Measurements from ENCODE around the gene ACD. TPM values are rescaled to one million over a fixed set of nuclear protein-coding genes. Genes with fewer than 3 reads are reported as not detected.

ACD gene
- total and polyA plus RNA-seq, 12 donors: 6.9 to 15.0 (median 8.6) TPM

DNA sequence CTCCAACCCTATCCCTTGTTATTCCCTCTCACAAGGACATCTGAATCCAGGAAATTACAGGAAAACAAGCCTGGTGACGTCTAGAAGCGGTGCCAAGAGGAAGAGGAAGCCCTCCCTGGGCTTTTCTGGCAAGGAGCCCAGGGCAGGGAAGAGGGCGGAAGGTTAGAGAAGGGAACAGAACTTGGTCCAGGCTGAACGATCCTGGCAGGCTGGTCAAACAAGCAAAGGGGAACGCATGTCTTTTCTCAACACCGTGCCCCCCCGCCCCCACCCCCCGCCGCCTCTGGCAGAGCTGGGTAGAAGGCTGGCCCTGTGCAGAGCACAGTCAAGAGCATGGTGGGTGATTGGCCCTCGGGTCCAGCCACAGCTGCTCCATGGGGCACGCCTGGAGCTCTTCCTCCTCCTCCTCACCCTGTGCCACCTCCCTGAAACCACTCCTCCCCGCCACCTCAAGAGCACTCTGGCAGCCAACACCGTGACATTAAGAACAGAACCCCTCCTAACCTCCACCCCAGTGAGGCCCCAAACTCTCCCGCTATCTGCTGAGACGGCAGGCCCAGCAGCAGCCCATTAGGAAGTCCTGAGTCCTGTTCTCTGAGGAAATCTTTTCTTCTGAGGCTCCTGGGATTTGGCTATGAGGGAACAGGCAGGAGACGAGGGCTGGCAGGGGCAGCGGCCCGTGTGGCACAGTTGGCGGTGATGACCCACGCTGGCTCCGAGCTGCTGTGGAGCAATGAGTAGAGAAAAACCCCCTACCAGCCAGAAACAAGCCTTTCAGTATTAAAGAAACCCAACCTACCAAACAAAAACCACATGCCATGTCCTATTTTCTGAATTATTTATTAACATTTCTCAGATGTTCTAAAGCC lies 13.9 kb upstream of the ACD start:
- H3K4me1 ChIP-seq: peaks cover 13 to 46% (median 28%) of the 10 kb centered on the region in 9 donors
- intact Hi-C loops (cut with DNase I): loop anchor here (2.0 to 10.0 kb wide), 19 partner anchors 43 to 391 kb away; partner anchors contain the start of genes RANBP10 (in 6 of the 10), TSNAXIP1 (in 6 of the 10), GFOD2 (in 2 of the 10) and CENPT (in 1 of the 10)
- no peaks in the 10 kb centered on the region for H3K9me3 ChIP-seq
- DNase-seq (peak; percentile 76 to 86), ATAC-seq (peak; percentile 38 to 84 (median 80))
- peaks cover 0 to 13% (median 0%) of the 10 kb centered on the region in 9 donors for H3K36me3 ChIP-seq
- peak overlapping the region; percentile 61 to 89 (median 81) for H3K27ac ChIP-seq
- H3K4me3 ChIP-seq: peak overlapping the region in 2 of 10 donors; percentile 3 to 5
- WGBS, 2 donors: 48 to 52% methylated on average over 21 of the region's 21 CpGs
- TF ChIP-seq, protein P1, sequence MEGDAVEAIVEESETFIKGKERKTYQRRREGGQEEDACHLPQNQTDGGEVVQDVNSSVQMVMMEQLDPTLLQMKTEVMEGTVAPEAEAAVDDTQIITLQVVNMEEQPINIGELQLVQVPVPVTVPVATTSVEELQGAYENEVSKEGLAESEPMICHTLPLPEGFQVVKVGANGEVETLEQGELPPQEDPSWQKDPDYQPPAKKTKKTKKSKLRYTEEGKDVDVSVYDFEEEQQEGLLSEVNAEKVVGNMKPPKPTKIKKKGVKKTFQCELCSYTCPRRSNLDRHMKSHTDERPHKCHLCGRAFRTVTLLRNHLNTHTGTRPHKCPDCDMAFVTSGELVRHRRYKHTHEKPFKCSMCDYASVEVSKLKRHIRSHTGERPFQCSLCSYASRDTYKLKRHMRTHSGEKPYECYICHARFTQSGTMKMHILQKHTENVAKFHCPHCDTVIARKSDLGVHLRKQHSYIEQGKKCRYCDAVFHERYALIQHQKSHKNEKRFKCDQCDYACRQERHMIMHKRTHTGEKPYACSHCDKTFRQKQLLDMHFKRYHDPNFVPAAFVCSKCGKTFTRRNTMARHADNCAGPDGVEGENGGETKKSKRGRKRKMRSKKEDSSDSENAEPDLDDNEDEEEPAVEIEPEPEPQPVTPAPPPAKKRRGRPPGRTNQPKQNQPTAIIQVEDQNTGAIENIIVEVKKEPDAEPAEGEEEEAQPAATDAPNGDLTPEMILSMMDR (IDR thresholded peaks at IDR 0.05): no peak
- no peaks in the 10 kb centered on the region for H3K27me3 ChIP-seq

DNA sequence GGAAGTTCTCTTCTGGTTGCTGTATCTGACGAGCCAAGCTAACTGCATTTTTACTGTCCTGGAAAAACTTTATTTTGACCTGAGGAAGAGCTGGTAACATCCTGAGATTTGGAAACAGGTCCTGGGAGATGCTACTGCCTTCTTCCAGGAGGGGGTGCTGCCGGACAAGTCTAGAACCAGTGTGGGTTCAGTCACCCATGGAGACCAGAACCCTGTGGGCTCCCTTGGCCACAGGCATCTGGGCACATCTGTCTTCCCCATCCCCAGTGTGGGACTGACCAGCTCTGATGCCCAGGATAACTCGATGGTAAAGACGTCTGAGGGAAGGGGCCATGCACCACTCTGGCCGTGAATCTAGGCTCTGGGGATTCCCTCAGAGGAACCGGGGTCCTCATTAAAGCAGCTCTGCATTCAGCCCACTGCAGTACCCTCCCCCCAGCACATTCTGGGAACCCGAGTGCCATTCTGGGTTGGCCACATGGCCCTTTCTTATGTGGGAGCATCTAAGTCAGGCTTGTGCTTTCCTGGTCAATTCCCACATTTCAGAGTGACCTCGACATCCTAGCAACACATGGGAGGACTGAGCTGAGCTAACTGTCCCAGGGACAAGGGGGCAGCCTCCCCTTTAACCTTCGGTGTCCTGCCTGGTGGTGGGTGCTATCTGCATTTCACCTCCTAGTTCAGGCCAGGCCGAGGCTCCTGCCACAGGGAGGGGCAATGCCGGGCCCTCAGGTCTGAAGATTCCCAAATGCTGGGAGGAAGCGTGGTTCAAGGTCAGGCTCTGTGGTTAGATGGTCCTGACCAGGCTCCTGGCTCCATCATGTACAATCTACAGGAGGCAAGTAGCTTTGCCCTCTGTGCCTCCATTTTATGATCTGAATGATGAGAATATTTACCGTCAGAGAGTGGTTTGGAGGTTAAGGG lies 12.9 kb upstream of the ACD start:
- Histone ChIP-seq H3K27me3 (no peaks in the 10 kb centered on the region), H3K4me1 (peaks cover 13 to 56% (median 31%) of the 10 kb centered on the region in 9 donors), H3K9me3 (no peaks in the 10 kb centered on the region), H3K36me3 (peaks cover 0 to 13% (median 0%) of the 10 kb centered on the region in 9 donors), H3K27ac (peak overlapping the region; percentile 61 to 89 (median 81)), H3K4me3 (no peak overlapping the region)
- intact Hi-C loops (cut with DNase I): loop anchor here (2.0 to 10.0 kb wide), 18 partner anchors 44 to 392 kb away; partner anchors contain the start of genes RANBP10 (in 6 of the 10), TSNAXIP1 (in 6 of the 10), CENPT (in 1 of the 10) and CTRL (in 1 of the 10)
- peak; percentile 66 to 77 for DNase-seq
- WGBS, 2 donors: 42 to 52% methylated on average over 13 of the region's 13 CpGs
- TF ChIP-seq, protein P1 (IDR thresholded peaks at IDR 0.05): peak; percentile 57 to 86 (median 77)
- ATAC-seq: peak; percentile 41 to 82 (median 62)

DNA sequence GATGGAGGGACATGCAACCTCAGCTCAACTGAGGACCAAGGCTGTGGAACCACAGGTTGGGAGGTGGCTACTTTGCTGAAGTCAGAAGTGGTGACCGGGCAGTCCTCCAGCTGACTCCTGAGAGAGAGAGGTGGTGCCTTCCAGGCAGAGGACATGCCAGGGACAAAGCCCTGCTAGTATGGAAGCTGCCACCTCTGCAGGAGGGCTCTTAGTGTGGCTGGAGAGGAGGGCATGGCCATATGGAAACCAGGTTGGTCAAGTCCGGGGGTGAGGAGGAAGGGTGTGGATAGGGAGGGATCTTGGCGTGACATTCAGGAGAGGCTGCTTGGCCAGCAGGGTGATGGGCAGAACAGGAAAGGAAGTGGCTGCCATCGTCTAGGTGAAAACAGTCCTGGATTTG lies 12.2 kb upstream of the ACD start:
- Histone ChIP-seq H3K4me1 (peaks cover 18 to 57% (median 38%) of the 10 kb centered on the region in 9 donors), H3K4me3 (no peak overlapping the region), H3K36me3 (peaks cover 0 to 9% (median 0%) of the 10 kb centered on the region in 9 donors), H3K9me3 (no peaks in the 10 kb centered on the region), H3K27me3 (no peaks in the 10 kb centered on the region), H3K27ac (peak overlapping the region in 5 of 10 donors; percentile 14 to 89 (median 80))
- TF ChIP-seq, protein P1 (IDR thresholded peaks at IDR 0.05): no peak
- 25 to 27% methylated on average over 4 of the region's 4 CpGs for WGBS, 2 donors
- peak in 1 of 2 donors; percentile 37 for DNase-seq
- intact Hi-C loops (cut with DNase I): loop anchor here (2.0 to 10.0 kb wide), 18 partner anchors 45 to 392 kb away; partner anchors contain the start of genes RANBP10 (in 6 of the 10), TSNAXIP1 (in 6 of the 10), CENPT (in 1 of the 10) and CTRL (in 1 of the 10)
- ATAC-seq: no peak
